Fibroblast of lung (primary cell): ENCODE results near the gene ZNF407. TPM values are rescaled to one million over a fixed set of nuclear protein-coding genes. Genes with fewer than 3 reads are reported as not detected.
A peak's percentile ranks its signal among the peaks of the same experiment; 100 is the strongest.

ENCODE experiments used
- DNase-seq, 2 donors: peaks; one replicate each; pipeline versions ENCODE4 v3.0.0 to v3.0.0-alpha.2; 2010; ENCODE audit warnings: low read depth in 2 of 2
- H2AFZ ChIP-seq: 2 replicates; pipeline ENCODE4 v1.5.1; 2012; ENCODE audit warnings: low read length, control low read depth, inconsistent platforms
- H3K27ac ChIP-seq: 2 replicates; pipeline ENCODE4 v1.5.1; 2011; ENCODE audit warnings: low read length, control low read depth; ENCODE audit not compliant: insufficient read depth
- H3K27me3 ChIP-seq: 2 replicates; pipeline ENCODE4 v1.5.1; 2011; ENCODE audit warnings: mild to moderate bottlenecking, low read length; ENCODE audit not compliant: control insufficient read depth, insufficient read depth
- H3K36me3 ChIP-seq: 2 replicates; pipeline ENCODE4 v1.5.1; 2011; ENCODE audit warnings: low read length; ENCODE audit not compliant: control insufficient read depth, insufficient read depth
- H3K4me1 ChIP-seq: 2 replicates; pipeline ENCODE4 v1.5.1; 2011; ENCODE audit warnings: low read length; ENCODE audit not compliant: control insufficient read depth, insufficient read depth; ENCODE audit errors: extremely low read depth
- H3K4me2 ChIP-seq: 2 replicates; pipeline ENCODE4 v1.5.1; 2011; ENCODE audit warnings: low read length, control low read depth; ENCODE audit not compliant: insufficient read depth; ENCODE audit errors: extremely low read depth
- H3K4me3 ChIP-seq, 4 experiments: fragments of 200-600 bp in 1 of 4; sonication (generic) in 1 of 4; replicated peaks in 1 of 4; 2 replicates each; pipeline ENCODE4 v1.5.1; 2011 to 2016; ENCODE audit warnings: low read length in 4 of 4, low read depth in 3 of 4, mild to moderate bottlenecking in 3 of 4, control low read depth in 2 of 4, inconsistent platforms in 1 of 4, mixed read lengths in 1 of 4; ENCODE audit not compliant: insufficient read depth in 1 of 4; ENCODE audit errors: control extremely low read depth in 1 of 4
- H3K79me2 ChIP-seq: 2 replicates; pipeline ENCODE4 v1.5.1; 2012; ENCODE audit warnings: mild to moderate bottlenecking, low read length, inconsistent platforms; ENCODE audit not compliant: control insufficient read depth, insufficient read depth
- H3K9ac ChIP-seq: 2 replicates; pipeline ENCODE4 v1.5.1; 2011; ENCODE audit warnings: mild to moderate bottlenecking, low read length, control low read depth; ENCODE audit not compliant: insufficient read depth
- H3K9me3 ChIP-seq: 2 replicates; pipeline ENCODE4 v1.5.1; 2012; ENCODE audit warnings: low read depth, low read length; ENCODE audit not compliant: control insufficient read depth, insufficient read depth
- H4K20me1 ChIP-seq: 2 replicates; pipeline ENCODE4 v1.5.1; 2011; ENCODE audit warnings: low read length; ENCODE audit not compliant: control insufficient read depth, insufficient read depth; ENCODE audit errors: extremely low read depth
- CTCF ChIP-seq, 2 donors: IDR thresholded peaks in 1 of 2; conservative IDR thresholded peaks in 1 of 2; 1 replicate in 1 of 2; 2 replicates in 1 of 2; pipeline ENCODE4 v1.5.1; 2011 to 2012; ENCODE audit warnings: low read length in 2 of 2, control low read depth in 1 of 2, inconsistent platforms in 1 of 2, low read depth in 1 of 2, mild to moderate bottlenecking in 1 of 2
- EZH2 ChIP-seq: IDR thresholded peaks from 2 replicates; pipeline ENCODE4 v1.5.1; 2012; ENCODE audit warnings: low read length, control low read depth, mild to moderate bottlenecking; ENCODE audit errors: missing control alignments
- polyA plus RNA-seq, 2 donors: library from polyadenylated mRNA; depleted of rRNA in 1 of 2; stranded (reverse) in 1 of 2; unstranded in 1 of 2; fragments of >200 nt; gene quantifications; 2 replicates each; pipeline ENCODE4 v1.2.1, GENCODE V29; 2011 to 2012; ENCODE audit warnings: missing spikeins in 1 of 2
- total RNA-seq: library from RNA; depleted of rRNA; stranded (reverse); fragments of >200 nt; gene quantifications from 2 replicates; pipeline ENCODE4 v1.2.1, GENCODE V29; 2014

The ZNF407 gene
- total and polyA plus RNA-seq, 2 donors (not counting 1 experiment from before 2014, with no cell fraction given), result 5.1 to 12.6 TPM

GRCh38 chr18:74895686-74896085 is 298.0 kb downstream of the ZNF407 start:
- H2AFZ ChIP-seq, result no peak overlapping the region
- H4K20me1 ChIP-seq, result no peaks in the 10 kb centered on the region
- H3K9me3 ChIP-seq, result no peaks in the 10 kb centered on the region
- no peaks in the 10 kb centered on the region for H3K79me2 ChIP-seq
- H3K27ac ChIP-seq, result no peak overlapping the region
- H3K36me3 ChIP-seq, result peaks cover 2% of the 10 kb centered on the region
- peak; percentile 25 to 43 for DNase-seq
- no peak overlapping the region for H3K9ac ChIP-seq
- H3K27me3 ChIP-seq, result no peaks in the 10 kb centered on the region
- TF ChIP-seq EZH2 (no peak), CTCF (conservative IDR thresholded peaks at IDR 0.05 in 1 of 2, IDR thresholded peaks at IDR 0.05 in 1 of 2; ENCODE audit: low read depth in 1 of 2, low read length in 2 of 2) (no peak)
- H3K4me1 ChIP-seq, result no peaks in the 10 kb centered on the region
- no peak overlapping the region for H3K4me2 ChIP-seq
- H3K4me3 ChIP-seq, result no peak overlapping the region

GRCh38 chr18:74896390-74896991 is 298.8 kb downstream of the ZNF407 start:
- no peaks in the 10 kb centered on the region for H3K9me3 ChIP-seq
- H3K9ac ChIP-seq, result no peak overlapping the region
- H3K27me3 ChIP-seq, result no peaks in the 10 kb centered on the region
- H3K79me2 ChIP-seq, result no peaks in the 10 kb centered on the region
- H3K27ac ChIP-seq, result no peak overlapping the region
- no peaks in the 10 kb centered on the region for H3K36me3 ChIP-seq
- H3K4me2 ChIP-seq, result no peak overlapping the region
- H3K4me1 ChIP-seq, result no peaks in the 10 kb centered on the region
- no peaks in the 10 kb centered on the region for H4K20me1 ChIP-seq
- no peak overlapping the region for H2AFZ ChIP-seq
- no peak for DNase-seq
- TF ChIP-seq CTCF (conservative IDR thresholded peaks at IDR 0.05 in 1 of 2, IDR thresholded peaks at IDR 0.05 in 1 of 2; ENCODE audit: low read depth in 1 of 2, low read length in 2 of 2), result no peak
- no peak for TF ChIP-seq EZH2
- H3K4me3 ChIP-seq, result no peak overlapping the region

- no peak overlapping the region for H2AFZ ChIP-seq
- no peaks in the 10 kb centered on the region for H3K9me3 ChIP-seq
- H3K4me2 ChIP-seq, result no peak overlapping the region
- no peaks in the 10 kb centered on the region for H3K4me1 ChIP-seq
- TF ChIP-seq CTCF (conservative IDR thresholded peaks at IDR 0.05 in 1 of 2, IDR thresholded peaks at IDR 0.05 in 1 of 2; ENCODE audit: low read depth in 1 of 2, low read length in 2 of 2) (no peak), EZH2 (no peak)
- no peak overlapping the region for H3K4me3 ChIP-seq
- H3K27me3 ChIP-seq, result no peaks in the 10 kb centered on the region
- no peaks in the 10 kb centered on the region for H3K79me2 ChIP-seq
- peak; percentile 53 to 67 for DNase-seq
- no peak overlapping the region for H3K27ac ChIP-seq
- H3K36me3 ChIP-seq, result no peaks in the 10 kb centered on the region
- H4K20me1 ChIP-seq, result no peaks in the 10 kb centered on the region
- no peak overlapping the region for H3K9ac ChIP-seq
Observed at GRCh38 chr18:74897971-74898657, 300.4 kb downstream of the ZNF407 start.
